ENCODE measurements around the gene ITPR3.

The ITPR3 gene

GRCh38 chr6:33633462-33634158, 12.5 kb downstream of the ITPR3 start:
- no peaks in the 10 kb centered on the region for H3K36me3 ChIP-seq (ENCODE audit: insufficient read depth, insufficient read length, low read length)
- no peaks in the 10 kb centered on the region for H3K9me3 ChIP-seq (ENCODE audit: insufficient read depth, low read length)
- TF ChIP-seq YY1 (IDR thresholded peaks at IDR 0.05; ENCODE audit: insufficient read depth, insufficient read length) (no peak), SUZ12 (IDR thresholded peaks at IDR 0.05; ENCODE audit: extremely low read depth, insufficient read depth, insufficient read length) (no peak), ZNF274 (IDR thresholded peaks at IDR 0.05; ENCODE audit: low read depth, low read length) (no peak)
- peaks cover 20% of the 10 kb centered on the region for H3K27me3 ChIP-seq (ENCODE audit: insufficient read depth, insufficient read length)
- DNase-seq (ENCODE audit: low read depth, low spot score), result no peak
- H3K4me3 ChIP-seq (ENCODE audit: insufficient read length, low read depth), result peak overlapping the region; percentile 46
- H3K4me1 ChIP-seq (ENCODE audit: insufficient read depth, insufficient read length), result peaks cover 11% of the 10 kb centered on the region
- H3K9ac ChIP-seq (ENCODE audit: insufficient read length, low read depth), result peak overlapping the region; percentile 70

GRCh38 chr6:33634161-33634727, 13.1 kb downstream of the ITPR3 start:
- Histone ChIP-seq H3K9me3 (ENCODE audit: insufficient read depth, low read length) (no peaks in the 10 kb centered on the region), H3K27me3 (ENCODE audit: insufficient read depth, insufficient read length) (peaks cover 20% of the 10 kb centered on the region), H3K4me1 (ENCODE audit: insufficient read depth, insufficient read length) (peaks cover 11% of the 10 kb centered on the region), H3K36me3 (ENCODE audit: insufficient read depth, insufficient read length, low read length) (no peaks in the 10 kb centered on the region), H3K4me3 (ENCODE audit: insufficient read length, low read depth) (peak overlapping the region; percentile 46), H3K9ac (ENCODE audit: insufficient read length, low read depth) (peak overlapping the region; percentile 70)
- TF ChIP-seq YY1 (IDR thresholded peaks at IDR 0.05; ENCODE audit: insufficient read depth, insufficient read length), result no peak
- no peak for TF ChIP-seq SUZ12 (IDR thresholded peaks at IDR 0.05; ENCODE audit: extremely low read depth, insufficient read depth, insufficient read length)
- no peak for TF ChIP-seq ZNF274 (IDR thresholded peaks at IDR 0.05; ENCODE audit: low read depth, low read length)
- DNase-seq (ENCODE audit: low read depth, low spot score), result no peak

- Histone ChIP-seq H3K27me3 (ENCODE audit: insufficient read depth, insufficient read length) (peaks cover 20% of the 10 kb centered on the region), H3K36me3 (ENCODE audit: insufficient read depth, insufficient read length, low read length) (no peaks in the 10 kb centered on the region), H3K9ac (ENCODE audit: insufficient read length, low read depth) (no peak overlapping the region), H3K4me3 (ENCODE audit: insufficient read length, low read depth) (no peak overlapping the region), H3K9me3 (ENCODE audit: insufficient read depth, low read length) (no peaks in the 10 kb centered on the region), H3K4me1 (ENCODE audit: insufficient read depth, insufficient read length) (peaks cover 11% of the 10 kb centered on the region)
- TF ChIP-seq ZNF274 (IDR thresholded peaks at IDR 0.05; ENCODE audit: low read depth, low read length), result no peak
- TF ChIP-seq SUZ12 (IDR thresholded peaks at IDR 0.05; ENCODE audit: extremely low read depth, insufficient read depth, insufficient read length), result no peak
- TF ChIP-seq YY1 (IDR thresholded peaks at IDR 0.05; ENCODE audit: insufficient read depth, insufficient read length), result no peak
- no peak for DNase-seq (ENCODE audit: low read depth, low spot score)
Observed at GRCh38 chr6:33634946-33635345, 13.8 kb downstream of the ITPR3 start.

GRCh38 chr6:33636655-33637054, 15.5 kb downstream of the ITPR3 start:
- Histone ChIP-seq H3K4me1 (ENCODE audit: insufficient read depth, insufficient read length) (peaks cover 16% of the 10 kb centered on the region), H3K4me3 (ENCODE audit: insufficient read length, low read depth) (no peak overlapping the region), H3K27me3 (ENCODE audit: insufficient read depth, insufficient read length) (peaks cover 20% of the 10 kb centered on the region), H3K9ac (ENCODE audit: insufficient read length, low read depth) (no peak overlapping the region), H3K36me3 (ENCODE audit: insufficient read depth, insufficient read length, low read length) (no peaks in the 10 kb centered on the region), H3K9me3 (ENCODE audit: insufficient read depth, low read length) (no peaks in the 10 kb centered on the region)
- DNase-seq (ENCODE audit: low read depth, low spot score), result no peak
- TF ChIP-seq YY1 (IDR thresholded peaks at IDR 0.05; ENCODE audit: insufficient read depth, insufficient read length) (no peak), ZNF274 (IDR thresholded peaks at IDR 0.05; ENCODE audit: low read depth, low read length) (no peak), SUZ12 (IDR thresholded peaks at IDR 0.05; ENCODE audit: extremely low read depth, insufficient read depth, insufficient read length) (no peak)

DNA sequence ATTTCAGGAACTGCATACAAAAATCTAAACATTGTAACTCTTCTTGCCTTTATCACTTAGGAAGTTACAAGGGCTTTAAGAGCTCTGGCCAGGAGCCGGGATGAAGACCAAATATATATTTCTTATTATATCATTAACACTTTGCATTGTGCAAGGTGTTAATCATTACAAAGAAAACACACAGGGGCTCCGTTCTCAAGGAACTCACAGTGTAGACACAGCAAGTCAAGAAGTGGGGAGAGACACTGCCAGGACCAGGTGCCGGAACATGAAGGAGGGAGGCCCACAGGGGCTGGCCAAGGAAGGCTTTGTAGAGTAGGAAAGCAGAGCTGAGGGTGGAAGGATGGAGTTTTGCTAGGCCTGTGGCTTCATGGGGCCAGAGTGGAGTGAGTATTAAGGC, 17.4 kb downstream of the ITPR3 start:
- Histone ChIP-seq H3K9me3 (ENCODE audit: insufficient read depth, low read length) (no peaks in the 10 kb centered on the region), H3K9ac (ENCODE audit: insufficient read length, low read depth) (no peak overlapping the region), H3K4me1 (ENCODE audit: insufficient read depth, insufficient read length) (peaks cover 12% of the 10 kb centered on the region), H3K27me3 (ENCODE audit: insufficient read depth, insufficient read length) (peaks cover 13% of the 10 kb centered on the region), H3K36me3 (ENCODE audit: insufficient read depth, insufficient read length, low read length) (no peaks in the 10 kb centered on the region), H3K4me3 (ENCODE audit: insufficient read length, low read depth) (no peak overlapping the region)
- no peak for DNase-seq (ENCODE audit: low read depth, low spot score)
- no peak for TF ChIP-seq ZNF274 (IDR thresholded peaks at IDR 0.05; ENCODE audit: low read depth, low read length)
- no peak for TF ChIP-seq SUZ12 (IDR thresholded peaks at IDR 0.05; ENCODE audit: extremely low read depth, insufficient read depth, insufficient read length)
- TF ChIP-seq YY1 (IDR thresholded peaks at IDR 0.05; ENCODE audit: insufficient read depth, insufficient read length), result no peak

GRCh38 chr6:33639559-33639958, 18.4 kb downstream of the ITPR3 start:
- TF ChIP-seq SUZ12 (IDR thresholded peaks at IDR 0.05; ENCODE audit: extremely low read depth, insufficient read depth, insufficient read length), result no peak
- TF ChIP-seq YY1 (IDR thresholded peaks at IDR 0.05; ENCODE audit: insufficient read depth, insufficient read length), result no peak
- no peak for TF ChIP-seq ZNF274 (IDR thresholded peaks at IDR 0.05; ENCODE audit: low read depth, low read length)
- Histone ChIP-seq H3K4me3 (ENCODE audit: insufficient read length, low read depth) (no peak overlapping the region), H3K36me3 (ENCODE audit: insufficient read depth, insufficient read length, low read length) (no peaks in the 10 kb centered on the region), H3K27me3 (ENCODE audit: insufficient read depth, insufficient read length) (peaks cover 5% of the 10 kb centered on the region), H3K9ac (ENCODE audit: insufficient read length, low read depth) (no peak overlapping the region), H3K4me1 (ENCODE audit: insufficient read depth, insufficient read length) (peaks cover 10% of the 10 kb centered on the region), H3K9me3 (ENCODE audit: insufficient read depth, low read length) (no peaks in the 10 kb centered on the region)
- no peak for DNase-seq (ENCODE audit: low read depth, low spot score)

DNA sequence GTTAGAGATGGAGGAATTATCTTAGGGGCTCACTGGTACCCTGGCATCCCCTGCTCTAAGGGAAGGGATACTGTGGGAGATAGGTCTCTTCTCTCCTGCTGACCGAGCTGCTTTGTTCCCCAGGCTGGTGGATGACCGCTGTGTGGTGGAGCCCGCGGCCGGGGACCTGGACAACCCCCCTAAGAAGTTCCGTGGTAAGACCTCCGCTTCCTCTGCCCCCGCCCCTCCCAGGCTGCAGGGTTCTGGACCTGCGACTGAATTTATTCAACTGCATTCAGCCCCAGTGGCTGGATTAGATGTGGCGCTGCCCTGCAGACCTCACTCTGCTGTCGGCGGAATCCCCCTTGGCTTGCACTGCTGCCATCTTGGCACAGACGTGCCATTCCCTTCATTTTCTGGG, 19.2 kb downstream of the ITPR3 start:
- Histone ChIP-seq H3K4me1 (ENCODE audit: insufficient read depth, insufficient read length) (peaks cover 8% of the 10 kb centered on the region), H3K9me3 (ENCODE audit: insufficient read depth, low read length) (no peaks in the 10 kb centered on the region), H3K36me3 (ENCODE audit: insufficient read depth, insufficient read length, low read length) (no peaks in the 10 kb centered on the region), H3K9ac (ENCODE audit: insufficient read length, low read depth) (no peak overlapping the region), H3K4me3 (ENCODE audit: insufficient read length, low read depth) (no peak overlapping the region), H3K27me3 (ENCODE audit: insufficient read depth, insufficient read length) (no peaks in the 10 kb centered on the region)
- DNase-seq (ENCODE audit: low read depth, low spot score), result no peak
- TF ChIP-seq YY1 (IDR thresholded peaks at IDR 0.05; ENCODE audit: insufficient read depth, insufficient read length) (no peak), ZNF274 (IDR thresholded peaks at IDR 0.05; ENCODE audit: low read depth, low read length) (no peak), SUZ12 (IDR thresholded peaks at IDR 0.05; ENCODE audit: extremely low read depth, insufficient read depth, insufficient read length) (no peak)

Measured in NT2/D1 (cell line).